SKM-1 treated with dmso at 0.1 percent for 144 hours (cell line): Measurements from ENCODE around the gene CCDC88C.
"Not testable (repeated sequence)": the region's sequence is repeated elsewhere in the genome, so short reads cannot be mapped to it uniquely, and the experiment has no call there.

Experiments used
- DNase-seq: peaks from one replicate; lab custom pipeline; 2025; ENCODE audit not compliant: unreplicated experiment; lab: John Stamatoyannopoulos, UW

Gene CCDC88C

DNA sequence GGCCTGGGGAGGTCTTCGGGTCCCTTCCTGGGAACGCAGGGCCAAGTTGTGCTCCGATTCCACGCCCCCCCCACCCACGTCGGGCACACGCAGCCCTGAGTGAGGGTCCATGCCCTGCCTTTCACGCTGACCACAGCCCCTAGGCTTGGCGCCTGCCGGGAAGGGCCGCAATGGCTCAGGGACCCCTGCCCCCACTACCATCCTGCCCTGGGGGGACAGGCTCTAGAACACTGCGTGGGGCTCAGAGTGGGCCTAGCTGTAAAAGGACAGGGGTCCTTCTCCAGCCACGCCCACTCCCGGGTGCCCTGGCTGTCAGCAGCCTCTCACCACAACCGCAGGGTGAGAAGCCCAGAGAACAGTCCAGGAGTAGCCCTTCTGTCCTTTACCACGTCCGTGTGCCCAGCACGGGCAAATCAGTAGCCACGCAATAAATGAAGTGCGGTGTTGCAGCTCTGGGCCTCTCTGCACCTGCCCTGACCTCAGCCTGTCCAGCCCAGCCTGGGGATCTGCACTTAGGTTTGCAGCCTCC is 163.8 kb downstream of the CCDC88C start:
- DNase-seq = no peak

DNA sequence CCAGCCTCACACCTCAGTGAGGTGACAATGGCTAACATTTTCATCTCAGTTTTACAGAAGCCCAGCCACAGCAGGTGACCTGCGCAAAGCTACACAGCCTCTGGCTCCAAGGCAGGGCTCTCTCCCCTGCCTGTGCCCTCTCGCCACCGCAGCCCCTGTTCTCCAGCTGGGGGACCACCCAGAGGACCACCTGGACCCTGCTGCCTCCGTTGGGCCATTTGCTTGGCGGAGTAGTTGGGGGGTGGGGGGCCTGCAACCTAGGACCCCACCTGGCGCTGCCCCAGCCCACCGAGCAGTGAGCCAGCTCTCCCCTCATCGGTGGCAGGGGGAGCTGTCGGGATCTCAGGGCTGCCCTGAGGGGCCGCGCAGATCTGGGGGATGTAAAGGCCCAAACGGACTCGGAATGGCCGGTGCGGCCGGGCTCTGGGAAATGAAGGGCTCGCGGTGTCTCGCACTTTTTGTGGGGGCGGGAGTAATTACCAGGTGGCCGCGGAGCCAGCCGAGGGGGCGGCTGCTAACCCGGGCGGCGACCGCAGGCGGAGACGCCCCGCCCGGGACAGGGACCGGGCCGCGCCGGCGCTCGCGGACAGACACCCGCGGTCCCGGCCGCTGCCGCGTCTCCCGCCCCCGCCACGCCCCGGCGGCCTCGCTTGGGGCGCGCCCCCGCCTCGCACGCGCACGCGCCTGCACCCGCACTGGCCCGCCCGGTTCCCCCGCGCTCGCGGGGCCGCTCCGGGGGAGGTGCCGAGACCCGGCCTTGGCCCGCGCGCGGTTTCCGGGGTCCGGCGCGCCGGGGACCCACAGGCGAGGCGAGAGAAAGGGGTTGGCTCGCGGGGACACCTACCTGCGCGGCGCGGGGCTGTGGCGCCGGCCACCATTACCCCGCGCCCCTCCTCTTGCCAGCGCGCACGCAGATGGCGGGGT is 164.5 kb downstream of the CCDC88C start:
- no peak for DNase-seq

DNA sequence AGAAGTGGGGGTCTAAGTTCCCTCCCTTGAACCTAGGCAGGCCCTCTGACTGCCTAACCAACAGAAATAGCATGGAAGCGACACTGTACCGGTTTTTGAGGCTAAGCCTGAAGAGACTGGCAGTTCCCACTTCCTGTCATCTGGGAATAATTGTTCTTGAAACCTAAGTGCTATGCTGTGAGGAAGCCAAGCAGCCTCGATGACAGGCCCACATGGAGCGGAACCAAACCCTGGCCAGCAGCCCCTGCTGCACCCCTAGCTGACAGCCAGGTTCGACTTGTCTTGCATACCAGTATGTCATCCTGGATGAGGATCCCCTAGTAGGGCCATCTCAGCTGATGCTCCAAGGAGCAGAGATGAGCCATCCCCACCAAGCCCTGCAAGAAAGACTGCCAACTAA is 166.7 kb downstream of the CCDC88C start:
- no peak for DNase-seq

DNA sequence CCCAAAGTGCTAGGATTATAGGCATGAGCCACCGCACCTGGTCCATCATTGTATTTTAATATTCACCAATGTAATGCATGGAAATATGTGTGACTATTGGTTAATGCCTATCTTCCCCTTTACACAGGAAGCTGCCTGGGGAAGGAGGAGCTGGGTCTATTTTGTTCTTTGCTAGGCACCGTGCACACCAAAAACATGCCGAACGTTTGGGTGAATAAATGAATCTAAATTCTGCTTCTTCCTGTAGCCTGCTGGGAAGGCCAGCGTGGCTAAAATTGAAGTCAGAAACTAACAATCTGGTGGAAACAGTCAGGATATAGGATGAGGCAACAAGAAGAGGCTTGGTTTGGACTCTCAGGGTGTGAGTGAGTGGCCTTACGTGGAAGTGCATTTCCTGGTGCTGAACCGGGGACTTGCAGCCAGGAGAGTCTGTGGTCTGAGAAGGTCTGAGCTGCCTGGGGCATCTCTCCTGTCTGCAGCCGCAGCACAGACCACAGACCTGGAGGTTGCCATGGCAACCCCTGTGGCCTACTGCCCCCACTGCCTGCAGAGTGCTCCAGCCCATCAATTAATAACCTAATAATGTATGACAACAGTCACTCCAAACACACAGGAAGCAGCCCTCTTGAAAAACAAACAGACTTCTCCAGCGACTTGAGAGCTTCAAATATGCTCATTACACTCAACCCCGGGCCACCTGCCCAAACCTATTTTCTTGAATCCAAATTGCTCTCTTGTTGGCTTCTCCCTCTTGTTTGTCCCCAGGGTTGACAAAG is 167.6 kb downstream of the CCDC88C start:
- peak; percentile 56 for DNase-seq

DNA sequence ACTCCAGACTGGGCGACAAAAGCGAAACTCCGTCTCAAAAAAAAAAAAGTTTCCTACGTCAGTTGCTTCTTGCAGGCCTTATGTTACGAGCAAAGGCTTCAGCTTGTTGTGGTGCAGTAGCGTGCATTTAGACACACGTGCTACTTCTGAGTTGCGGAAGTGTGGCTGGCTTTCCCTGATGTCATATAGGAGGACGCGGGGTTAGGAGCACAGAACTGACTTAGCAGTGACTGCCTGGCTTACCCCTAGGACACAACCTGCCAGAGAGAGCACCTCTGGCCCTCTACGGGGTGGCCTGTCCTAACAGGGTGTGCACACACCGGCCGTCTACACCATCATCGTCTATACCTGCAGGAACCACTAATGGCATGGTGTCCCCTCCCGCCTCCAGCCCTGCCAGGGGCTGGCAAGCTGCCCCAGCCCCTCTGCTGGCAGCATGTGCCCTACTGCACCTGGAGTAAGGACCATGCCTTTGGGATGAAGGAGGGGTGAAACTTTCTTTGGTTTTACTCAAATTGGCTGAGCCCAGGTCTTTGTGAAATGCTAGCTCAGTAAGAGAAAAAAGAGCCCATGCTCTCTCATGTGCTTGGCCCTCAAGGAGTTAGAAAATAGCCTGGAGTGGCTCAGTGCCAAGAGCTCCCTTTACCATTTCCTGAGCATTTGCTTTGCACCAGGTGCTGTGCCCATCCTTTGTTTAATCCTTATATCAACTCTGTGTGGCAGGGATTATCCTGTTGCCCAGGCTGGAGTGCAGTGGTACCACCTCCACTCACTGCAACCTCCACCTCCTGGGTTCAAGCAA is 171.4 kb downstream of the CCDC88C start:
- no peak for DNase-seq

DNA sequence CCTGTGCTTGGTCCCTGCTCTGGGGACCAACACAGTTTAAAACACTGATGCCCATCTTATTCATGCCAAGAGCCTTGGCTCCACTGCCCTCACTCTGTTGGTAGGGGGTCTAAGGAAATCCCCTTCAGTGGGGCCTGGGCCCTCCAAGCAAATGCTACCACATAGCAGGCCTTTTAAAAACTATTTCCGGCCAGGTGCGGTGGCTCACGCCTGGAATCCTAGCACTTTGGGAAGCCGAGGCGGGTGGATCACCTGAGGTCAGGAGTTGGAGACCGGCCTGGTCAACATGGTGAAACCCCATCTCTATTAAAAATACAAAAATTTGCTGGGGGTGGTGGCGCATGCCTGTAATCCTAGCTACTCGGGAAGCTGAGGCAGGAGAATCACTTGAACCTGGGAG is 172.0 kb downstream of the CCDC88C start:
- not testable (repeated sequence) for DNase-seq

DNA sequence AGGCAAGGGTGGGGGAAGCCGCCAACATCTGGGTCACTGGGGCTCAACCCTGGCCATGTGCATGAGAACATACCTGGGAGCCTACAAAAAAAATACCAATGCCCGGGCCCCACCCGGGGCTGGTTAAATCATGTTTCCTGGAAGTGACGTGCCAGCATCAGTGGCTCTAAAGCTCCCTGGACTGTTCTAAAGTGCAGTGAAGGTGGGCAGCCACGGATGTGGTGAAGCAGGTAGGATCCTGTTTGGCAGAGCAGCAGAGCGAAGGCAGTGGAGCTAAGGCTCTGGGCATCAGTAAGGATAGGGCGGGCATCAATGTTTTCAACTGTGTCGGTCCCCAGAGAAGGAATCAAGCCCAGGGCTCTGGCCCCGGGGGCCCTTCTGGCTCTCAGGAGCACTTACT is 172.6 kb downstream of the CCDC88C start:
- no peak for DNase-seq

DNA sequence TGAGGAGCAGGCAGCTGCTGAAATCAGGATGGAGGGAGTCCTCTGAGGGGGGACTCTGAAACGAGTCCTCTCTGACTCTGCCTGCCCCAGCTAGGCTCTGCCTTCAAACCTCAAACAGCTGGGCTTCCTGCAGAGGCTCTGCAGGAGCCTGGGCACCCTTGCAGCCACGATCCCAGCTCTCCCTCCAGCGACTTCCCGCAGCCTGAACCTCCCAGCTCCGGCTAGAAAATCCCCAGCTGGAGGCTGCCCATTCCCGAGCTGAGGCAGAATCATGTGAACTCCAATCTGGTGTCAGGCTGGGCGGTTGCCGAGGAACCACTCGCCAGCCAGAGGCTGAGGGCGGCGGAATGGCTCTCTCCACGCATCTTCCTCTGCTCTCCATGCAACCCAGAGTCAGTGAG is 173.1 kb downstream of the CCDC88C start, which contains the start of gene GPR68:
TSS of gene GPR68 (minus strand) at position 204 of the 401 bp plus-strand sequence. CDS start 9,654 bp downstream, outside the sequence.
- no peak for DNase-seq

DNA sequence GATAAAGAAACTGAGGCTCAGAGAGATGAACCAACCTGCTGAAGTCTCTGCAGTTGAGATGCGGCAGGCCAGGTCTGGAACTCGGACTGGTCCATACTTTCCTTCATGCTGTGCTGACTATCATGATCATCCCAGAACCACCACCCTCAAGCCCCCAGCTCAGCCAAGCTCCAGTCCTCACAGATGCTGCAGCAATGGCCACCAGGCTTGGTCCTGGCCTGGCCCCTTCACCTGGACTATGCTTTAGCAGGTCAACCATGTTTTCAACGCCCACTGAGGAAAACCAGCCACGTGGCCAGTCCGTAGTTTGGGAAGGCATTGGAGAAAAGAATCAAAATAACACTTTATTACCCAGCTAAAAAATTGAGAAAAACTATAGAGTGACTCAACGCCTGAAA is 174.5 kb downstream of the CCDC88C start:
- no peak for DNase-seq

DNA sequence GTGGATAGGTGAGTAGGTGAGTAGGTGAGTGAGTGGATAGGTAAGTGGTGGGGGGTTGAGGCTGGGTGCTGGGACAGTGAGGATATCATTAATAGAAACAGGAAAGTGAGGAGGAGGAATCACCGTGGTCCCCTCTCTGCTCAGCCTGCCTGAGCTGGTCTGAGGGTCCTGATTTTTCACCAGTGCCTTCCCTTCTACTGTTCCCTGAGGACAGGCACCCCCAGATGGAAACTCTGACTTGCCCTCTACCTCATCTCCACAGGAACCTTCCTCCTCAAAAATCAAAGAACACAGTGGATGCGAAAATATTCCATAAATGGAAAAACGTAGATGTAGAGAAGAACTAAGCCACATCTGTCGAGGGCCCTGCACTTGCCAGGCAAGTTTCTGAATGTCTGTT is 175.0 kb downstream of the CCDC88C start:
- no peak for DNase-seq

DNA sequence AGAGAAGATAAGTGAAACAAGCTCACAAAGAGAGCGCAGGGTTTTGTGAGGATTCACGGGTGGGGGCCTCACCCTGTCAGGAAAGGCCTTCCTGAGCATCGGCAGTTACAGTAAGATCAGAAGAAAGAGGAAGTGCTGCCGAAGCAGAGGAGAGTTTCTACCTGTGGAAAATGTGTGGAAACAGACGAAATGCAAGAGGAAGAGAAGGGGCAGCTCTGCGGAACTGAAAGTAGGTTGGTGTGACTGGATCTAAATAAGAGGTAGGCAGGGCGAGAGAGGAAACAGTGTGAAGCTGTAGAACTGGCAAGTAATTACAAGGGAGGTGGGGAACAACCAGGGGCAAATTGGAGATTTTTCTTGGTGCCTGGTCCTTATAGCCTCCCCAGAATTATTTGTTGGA is 175.8 kb downstream of the CCDC88C start:
- peak; percentile 82 for DNase-seq

DNA sequence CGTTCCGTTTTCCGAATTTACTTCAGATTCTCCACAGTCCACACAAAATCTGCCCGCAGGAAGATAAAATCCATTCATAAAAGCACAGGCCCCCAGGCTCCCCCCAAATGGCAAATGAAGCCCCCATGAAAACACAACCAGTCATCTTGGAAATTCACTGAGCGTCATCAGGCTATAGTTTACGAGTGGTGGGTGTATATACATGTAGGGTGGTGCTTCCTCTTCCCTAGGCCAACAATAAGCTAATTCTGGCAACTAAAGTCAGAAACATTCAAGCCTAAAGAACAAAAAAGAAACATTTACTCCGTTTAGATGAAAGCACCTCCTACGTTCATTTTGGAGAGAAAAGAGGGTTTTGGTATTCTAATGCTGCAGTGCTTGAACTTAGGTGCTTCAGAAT is 179.0 kb downstream of the CCDC88C start:
- no peak for DNase-seq

DNA sequence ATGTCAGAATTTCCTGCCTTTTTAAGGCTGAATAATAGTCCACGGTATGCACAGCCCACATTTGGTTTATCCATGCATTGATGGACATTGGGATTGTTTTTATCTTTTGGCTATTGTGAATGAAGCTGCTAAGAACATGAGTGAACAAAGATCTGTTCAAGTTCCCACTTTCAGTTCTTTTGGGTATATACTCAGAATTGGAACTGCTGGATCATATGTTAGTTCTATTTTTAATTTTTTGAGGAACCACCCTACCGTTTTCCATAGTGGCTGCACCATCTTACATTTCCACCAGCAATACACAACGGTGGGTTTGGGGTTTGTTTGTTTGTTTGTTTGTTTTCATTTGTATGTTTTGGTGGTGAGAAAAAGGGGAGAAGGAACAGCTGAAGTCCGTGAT is 179.5 kb downstream of the CCDC88C start:
- DNase-seq = no peak

DNA sequence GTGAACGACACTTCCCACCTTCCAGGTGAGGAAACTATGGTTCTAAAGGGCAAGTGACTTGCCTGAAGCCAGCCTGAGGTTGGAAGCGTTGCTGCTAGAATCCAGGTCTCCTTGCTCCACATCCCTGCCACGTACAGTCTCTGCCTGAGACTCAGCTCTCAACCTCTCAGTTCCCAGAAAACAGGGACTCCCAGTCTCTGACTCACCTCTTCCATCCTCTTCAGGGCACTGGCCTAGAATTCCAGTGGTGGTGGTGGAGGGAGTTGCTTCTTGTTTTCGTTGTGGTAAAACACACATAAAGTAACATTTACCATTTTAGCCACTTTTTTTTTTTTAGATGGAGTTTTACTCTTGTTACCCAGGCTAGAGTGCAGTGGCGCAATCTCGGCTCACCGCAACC is 180.4 kb downstream of the CCDC88C start:
- no peak for DNase-seq

DNA sequence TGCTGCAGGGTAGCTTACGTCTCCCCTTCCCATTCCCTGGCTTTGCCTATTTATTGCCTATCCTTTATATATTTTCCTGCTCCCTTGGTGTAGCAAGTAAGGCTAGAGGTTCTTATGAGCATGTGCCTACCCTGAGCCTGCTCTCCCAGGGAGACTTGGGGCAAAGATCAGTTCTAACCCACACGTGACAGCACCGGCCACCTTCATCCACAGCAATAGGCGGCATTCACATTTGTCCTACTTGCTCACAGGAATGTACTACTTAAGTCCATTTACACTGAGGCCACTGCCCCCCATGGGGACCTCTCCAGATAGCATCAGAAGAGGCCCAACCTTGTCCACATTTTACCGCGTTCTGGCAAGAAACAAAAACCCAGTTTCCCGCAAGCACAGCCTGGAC is 181.8 kb downstream of the CCDC88C start:
- no peak for DNase-seq

DNA sequence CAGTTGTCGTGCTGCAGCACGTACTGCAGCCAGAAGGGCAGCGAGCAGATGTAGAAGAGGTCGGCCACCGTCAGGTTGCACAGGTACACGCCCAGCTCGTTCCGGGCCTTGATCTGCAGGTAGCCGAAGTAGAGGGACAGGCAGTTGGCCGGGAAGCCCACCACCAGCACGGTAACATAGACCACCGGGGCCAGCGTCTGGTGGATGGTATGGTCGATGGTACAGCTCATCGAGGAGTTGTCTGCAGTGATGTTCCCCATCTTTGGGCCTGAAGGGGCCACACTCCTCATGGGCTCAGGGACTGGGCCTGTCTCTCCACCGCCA is 182.9 kb downstream of the CCDC88C start:
- no peak for DNase-seq

DNA sequence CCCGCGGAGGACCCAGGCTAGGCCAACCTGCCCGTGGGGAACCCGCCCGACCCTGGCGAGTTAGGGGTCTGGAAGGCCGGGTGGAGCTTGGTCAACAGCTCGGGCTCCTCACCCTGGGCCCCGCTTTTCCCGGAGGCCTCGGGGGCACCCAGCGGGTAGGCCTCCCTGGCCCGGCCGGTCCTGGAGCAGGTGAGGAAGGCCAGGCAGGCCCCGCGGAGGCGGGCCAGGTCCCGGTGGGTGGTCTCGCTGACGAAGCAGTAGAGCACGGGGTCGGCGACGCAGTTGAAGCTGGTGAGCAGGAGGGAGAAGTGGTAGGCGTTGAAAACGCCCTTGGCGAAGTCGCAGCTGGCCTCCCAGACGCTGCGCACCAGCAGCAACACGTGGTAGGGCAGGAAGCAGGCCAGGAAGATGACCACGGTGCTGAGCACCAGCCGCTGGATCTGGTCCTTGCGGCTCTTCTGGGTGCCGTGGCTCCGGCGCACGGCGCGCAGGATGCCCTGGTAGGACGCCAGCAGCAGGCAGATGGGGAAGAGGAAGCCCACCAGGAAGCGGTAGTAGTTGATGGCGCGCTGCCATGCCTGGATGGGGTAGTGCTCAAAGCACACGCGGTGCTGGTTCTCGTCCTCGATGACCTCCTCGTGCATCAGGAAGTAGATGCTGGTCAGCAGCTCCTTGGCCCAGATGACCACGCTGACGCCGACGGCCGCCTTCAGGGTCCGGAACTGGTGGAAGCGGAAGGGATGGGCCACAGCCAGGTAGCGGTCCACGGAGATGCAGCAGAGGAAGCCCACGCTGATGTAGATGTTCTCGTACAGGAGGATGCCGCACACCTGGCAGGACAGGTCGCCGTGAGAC is 183.5 kb downstream of the CCDC88C start:
- no peak for DNase-seq

DNA sequence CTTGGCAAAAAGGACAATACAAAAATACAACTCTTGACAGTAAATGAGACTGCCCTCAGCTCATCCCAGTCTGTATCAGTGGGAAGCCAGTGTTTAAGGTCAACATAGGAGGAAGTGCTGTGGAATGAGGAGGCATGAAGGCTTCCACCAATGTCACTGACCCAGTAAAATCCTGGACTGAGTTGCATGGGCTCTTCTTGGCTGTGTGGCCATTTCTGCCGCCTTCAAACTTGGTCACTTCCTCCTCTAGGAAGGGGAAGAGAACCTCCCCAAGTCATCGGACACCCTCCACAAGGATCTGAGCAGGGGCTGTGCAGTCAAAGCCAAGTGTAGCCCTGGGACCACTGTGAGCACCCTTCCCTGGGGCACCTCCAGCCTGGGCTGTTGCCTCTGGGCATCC is 185.0 kb downstream of the CCDC88C start:
- DNase-seq = no peak

DNA sequence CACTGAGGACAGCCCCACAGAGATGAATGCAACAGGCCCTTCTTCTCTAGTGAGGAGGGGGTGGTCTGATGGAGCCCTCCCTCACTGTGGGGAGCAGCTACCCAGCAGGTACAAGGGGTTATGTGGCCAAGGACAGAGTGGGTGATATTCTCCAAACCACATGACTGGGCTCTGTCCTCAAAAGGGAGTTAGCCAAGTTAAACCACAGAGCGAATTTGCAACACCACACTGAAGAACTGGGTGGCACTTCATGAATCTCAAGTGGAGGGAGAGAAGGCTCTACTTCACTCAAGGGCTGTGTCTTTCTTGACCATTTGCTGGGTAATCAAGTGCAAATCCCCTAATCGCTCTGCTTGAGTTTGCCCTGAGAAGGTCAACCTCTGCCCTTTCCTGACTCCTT is 185.6 kb downstream of the CCDC88C start:
- DNase-seq = no peak

DNA sequence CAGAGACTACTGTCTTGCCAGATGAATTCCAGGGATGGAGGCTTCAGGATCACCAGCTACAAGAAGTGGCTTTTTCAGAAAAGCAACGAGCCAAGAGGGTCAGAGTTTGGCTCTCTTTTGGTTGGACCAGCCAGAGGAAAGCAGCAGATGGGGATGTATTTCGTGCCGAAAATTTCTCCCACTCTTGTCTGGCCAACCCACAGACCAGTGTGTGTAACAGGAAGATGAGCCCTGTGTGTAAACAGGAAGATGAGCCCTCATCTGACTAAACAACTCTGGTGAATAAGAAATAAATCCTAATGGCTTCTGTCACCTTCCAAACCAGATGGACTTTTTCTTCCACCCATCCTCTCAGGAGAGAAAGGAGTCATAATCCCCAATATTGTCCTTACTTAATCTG is 186.2 kb downstream of the CCDC88C start:
- DNase-seq = no peak
